ENCODE data around the gene CCDC136. TPM values are rescaled to one million over a fixed set of nuclear protein-coding genes. Genes with fewer than 3 reads are reported as not detected.

Gene CCDC136
- total RNA-seq, 4 donors from 2014 or later, result 20.7 to 36.5 (median 33.7) TPM

- peak overlapping the region; percentile 83 to 93 (median 87) for H3K27ac ChIP-seq (replicated peaks in 1 of 4)
- intact Hi-C loops (cut with DNase I), result no loop called here
Measured at GRCh38 chr7:128755819-128756476, 35.8 kb upstream of the CCDC136 start.

GRCh38 chr7:128757203-128757602 lies 34.6 kb upstream of the CCDC136 start:
- H3K4me3 ChIP-seq, result no peak overlapping the region
- no peaks in the 10 kb centered on the region for H3K27me3 ChIP-seq
- peaks cover 19 to 85% (median 53%) of the 10 kb centered on the region in 4 donors for H3K36me3 ChIP-seq
- intact Hi-C loops (cut with DNase I), result no loop called here
- H3K9me3 ChIP-seq, result no peaks in the 10 kb centered on the region
- peak; percentile 5 for DNase-seq (ENCODE audit: extremely low spot score)
- no peak for TF ChIP-seq POLR2A (IDR thresholded peaks at IDR 0.05; ENCODE audit: low read depth)
- TF ChIP-seq POLR2AphosphoS5 (IDR thresholded peaks at IDR 0.05), result no peak
- TF ChIP-seq EP300 (IDR thresholded peaks at IDR 0.05), result no peak
- TF ChIP-seq CTCF (IDR thresholded peaks at IDR 0.05), result no peak
- 36% methylated on average over 2 of the region's 2 CpGs for WGBS
- peaks cover 21 to 42% (median 36%) of the 10 kb centered on the region in 4 donors for H3K4me1 ChIP-seq
- H3K27ac ChIP-seq (replicated peaks in 1 of 4), result peak overlapping the region; percentile 83 to 93 (median 87)

More at GRCh38 chr7:128755819-128756476, 35.8 kb upstream of the CCDC136 start:
- Histone ChIP-seq H3K9me3 (no peaks in the 10 kb centered on the region), H3K36me3 (peaks cover 19 to 86% (median 56%) of the 10 kb centered on the region in 4 donors), H3K4me1 (peaks cover 26 to 40% (median 35%) of the 10 kb centered on the region in 4 donors), H3K27me3 (no peaks in the 10 kb centered on the region), H3K4me3 (peak overlapping the region in 1 of 4 donors; percentile 10)
- TF ChIP-seq POLR2A (IDR thresholded peaks at IDR 0.05; ENCODE audit: low read depth) (no peak), EP300 (IDR thresholded peaks at IDR 0.05) (peak; percentile 53), POLR2AphosphoS5 (IDR thresholded peaks at IDR 0.05) (peak; percentile 87 to 93)
- WGBS, result 23% methylated on average over 5 of the region's 5 CpGs
- peak; percentile 82 for DNase-seq (ENCODE audit: extremely low spot score)

GRCh38 chr7:128758553-128758952 lies 33.2 kb upstream of the CCDC136 start:
- Histone ChIP-seq H3K9me3 (no peaks in the 10 kb centered on the region), H3K4me1 (peaks cover 15 to 55% (median 46%) of the 10 kb centered on the region in 4 donors), H3K27ac (replicated peaks in 1 of 4) (peak overlapping the region; percentile 83 to 93 (median 87)), H3K4me3 (no peak overlapping the region), H3K27me3 (no peaks in the 10 kb centered on the region), H3K36me3 (peaks cover 19 to 84% (median 49%) of the 10 kb centered on the region in 4 donors)
- TF ChIP-seq EP300 (IDR thresholded peaks at IDR 0.05) (no peak), POLR2A (IDR thresholded peaks at IDR 0.05; ENCODE audit: low read depth) (no peak), CTCF (IDR thresholded peaks at IDR 0.05) (no peak), POLR2AphosphoS5 (IDR thresholded peaks at IDR 0.05) (no peak)
- peak; percentile 14 for DNase-seq (ENCODE audit: extremely low spot score)
- 100% methylated on average over 1 of the region's 1 CpG for WGBS
- intact Hi-C loops (cut with DNase I), result no loop called here

GRCh38 chr7:128759242-128759641 lies 32.5 kb upstream of the CCDC136 start:
- no peaks in the 10 kb centered on the region for H3K27me3 ChIP-seq
- H3K4me1 ChIP-seq, result peaks cover 15 to 59% (median 50%) of the 10 kb centered on the region in 4 donors
- no peaks in the 10 kb centered on the region for H3K9me3 ChIP-seq
- H3K27ac ChIP-seq (replicated peaks in 1 of 4), result peak overlapping the region; percentile 83 to 93 (median 87)
- intact Hi-C loops (cut with DNase I), result no loop called here
- peaks cover 13 to 84% (median 47%) of the 10 kb centered on the region in 4 donors for H3K36me3 ChIP-seq
- H3K4me3 ChIP-seq, result no peak overlapping the region
- no peak for DNase-seq (ENCODE audit: extremely low spot score)
- TF ChIP-seq POLR2AphosphoS5 (IDR thresholded peaks at IDR 0.05) (no peak), POLR2A (IDR thresholded peaks at IDR 0.05; ENCODE audit: low read depth) (no peak), CTCF (IDR thresholded peaks at IDR 0.05) (no peak), EP300 (IDR thresholded peaks at IDR 0.05) (no peak)

- no peak for DNase-seq (ENCODE audit: extremely low spot score)
- H3K9me3 ChIP-seq, result no peaks in the 10 kb centered on the region
- peak in 1 of 2 donors; percentile 39 for TF ChIP-seq POLR2AphosphoS5 (IDR thresholded peaks at IDR 0.05)
- no peak for TF ChIP-seq POLR2A (IDR thresholded peaks at IDR 0.05; ENCODE audit: low read depth)
- H3K27me3 ChIP-seq, result no peaks in the 10 kb centered on the region
- no peak overlapping the region for H3K4me3 ChIP-seq
- peaks cover 15 to 92% (median 63%) of the 10 kb centered on the region in 4 donors for H3K36me3 ChIP-seq
- H3K27ac ChIP-seq (replicated peaks in 1 of 4), result peak overlapping the region; percentile 77 to 93 (median 83)
- intact Hi-C loops (cut with DNase I), result loop anchor here (5.0 kb wide), 1 partner anchor 69 kb away; the partner anchor contains the start of gene FLNC
- 55% methylated on average over 3 of the region's 3 CpGs for WGBS
- H3K4me1 ChIP-seq, result peaks cover 10 to 37% (median 27%) of the 10 kb centered on the region in 4 donors
Measured at GRCh38 chr7:128763541-128763940, 28.2 kb upstream of the CCDC136 start.

All from esophagus muscularis mucosa (tissue), 4 donors.